Epithelial cell of esophagus (primary cell): ENCODE results near the gene ANO3.

Experiments used
- DNase-seq: peaks from one replicate; pipeline ENCODE4 v3.0.0; 2010; ENCODE audit warnings: low read depth
- H3K4me3 ChIP-seq: 2 replicates; pipeline ENCODE4 v1.5.1; 2011; ENCODE audit warnings: mild to moderate bottlenecking, low read length, control low read depth
- CTCF ChIP-seq: IDR thresholded peaks from 2 replicates; pipeline ENCODE4 v1.5.1; 2011; ENCODE audit warnings: low read depth, mild to moderate bottlenecking, low read length, control low read depth, inconsistent platforms; ENCODE audit not compliant: insufficient read depth; ENCODE audit errors: missing control alignments

ANO3 gene

GRCh38 chr11:26353010-26353409 lies 21.1 kb downstream of the ANO3 start:
- no peak for TF ChIP-seq CTCF
- H3K4me3 ChIP-seq: no peak overlapping the region
- DNase-seq: no peak

- DNase-seq: no peak
- no peak for TF ChIP-seq CTCF
- H3K4me3 ChIP-seq: no peak overlapping the region
Measured at GRCh38 chr11:26359055-26359454, 27.1 kb downstream of the ANO3 start.

GRCh38 chr11:26365284-26365683 lies 33.4 kb downstream of the ANO3 start:
- no peak overlapping the region for H3K4me3 ChIP-seq
- no peak for DNase-seq
- no peak for TF ChIP-seq CTCF

GRCh38 chr11:26377619-26378018 lies 45.7 kb downstream of the ANO3 start:
- no peak for TF ChIP-seq CTCF
- no peak overlapping the region for H3K4me3 ChIP-seq
- no peak for DNase-seq

- no peak for DNase-seq
- H3K4me3 ChIP-seq: no peak overlapping the region
- TF ChIP-seq CTCF: no peak
Measured at GRCh38 chr11:26399336-26399735, 67.4 kb downstream of the ANO3 start.

- TF ChIP-seq CTCF: no peak
- no peak overlapping the region for H3K4me3 ChIP-seq
- no peak for DNase-seq
Measured at GRCh38 chr11:26410706-26411366, 78.9 kb downstream of the ANO3 start.

- H3K4me3 ChIP-seq: no peak overlapping the region
- TF ChIP-seq CTCF: no peak
- DNase-seq: no peak
Measured at GRCh38 chr11:26412955-26413354, 81.0 kb downstream of the ANO3 start.
